Kidney epithelial cell (primary cell): Measurements from ENCODE around the gene LRBA. TPM values are rescaled to one million over a fixed set of nuclear protein-coding genes. Genes with fewer than 3 reads are reported as not detected.

ENCODE experiments used
- DNase-seq: peaks from one replicate; pipeline ENCODE4 v3.0.0-alpha.2; 2010; ENCODE audit warnings: low read depth
- H3K27me3 ChIP-seq: 2 replicates; pipeline ENCODE4 v1.6.0; 2011; ENCODE audit warnings: low read length; ENCODE audit not compliant: control insufficient read depth, insufficient read depth
- H3K36me3 ChIP-seq: 2 replicates; pipeline ENCODE4 v1.5.1; 2011; ENCODE audit warnings: low read length; ENCODE audit not compliant: control insufficient read depth, insufficient read depth
- H3K4me3 ChIP-seq: 2 replicates; pipeline ENCODE4 v1.5.1; 2011; ENCODE audit warnings: low read depth, mild to moderate bottlenecking, control low read depth, low read length
- total RNA-seq: library from RNA; depleted of rRNA; stranded (reverse); fragments of >200 nt; gene quantifications from 2 replicates; pipeline ENCODE4 v1.2.3, GENCODE V29; 2015
- TF ChIP-seq, protein P1 (sequence below): IDR thresholded peaks from 2 replicates; pipeline ENCODE4 v1.5.1; 2011; ENCODE audit warnings: mild to moderate bottlenecking, moderate library complexity, low read length, control low read depth, inconsistent platforms; ENCODE audit not compliant: insufficient read depth, poor library complexity, severe bottlenecking

The LRBA gene
- total RNA-seq, 1 donor from 2014 or later, result 85.2 TPM

- no peaks in the 10 kb centered on the region for H3K36me3 ChIP-seq
- TF ChIP-seq, protein P1, sequence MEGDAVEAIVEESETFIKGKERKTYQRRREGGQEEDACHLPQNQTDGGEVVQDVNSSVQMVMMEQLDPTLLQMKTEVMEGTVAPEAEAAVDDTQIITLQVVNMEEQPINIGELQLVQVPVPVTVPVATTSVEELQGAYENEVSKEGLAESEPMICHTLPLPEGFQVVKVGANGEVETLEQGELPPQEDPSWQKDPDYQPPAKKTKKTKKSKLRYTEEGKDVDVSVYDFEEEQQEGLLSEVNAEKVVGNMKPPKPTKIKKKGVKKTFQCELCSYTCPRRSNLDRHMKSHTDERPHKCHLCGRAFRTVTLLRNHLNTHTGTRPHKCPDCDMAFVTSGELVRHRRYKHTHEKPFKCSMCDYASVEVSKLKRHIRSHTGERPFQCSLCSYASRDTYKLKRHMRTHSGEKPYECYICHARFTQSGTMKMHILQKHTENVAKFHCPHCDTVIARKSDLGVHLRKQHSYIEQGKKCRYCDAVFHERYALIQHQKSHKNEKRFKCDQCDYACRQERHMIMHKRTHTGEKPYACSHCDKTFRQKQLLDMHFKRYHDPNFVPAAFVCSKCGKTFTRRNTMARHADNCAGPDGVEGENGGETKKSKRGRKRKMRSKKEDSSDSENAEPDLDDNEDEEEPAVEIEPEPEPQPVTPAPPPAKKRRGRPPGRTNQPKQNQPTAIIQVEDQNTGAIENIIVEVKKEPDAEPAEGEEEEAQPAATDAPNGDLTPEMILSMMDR, result no peak
- H3K4me3 ChIP-seq, result no peak overlapping the region
- no peaks in the 10 kb centered on the region for H3K27me3 ChIP-seq
- DNase-seq, result no peak
Observed at GRCh38 chr4:150381609-150382008, 633.5 kb downstream of the LRBA start.

GRCh38 chr4:150381036-150381435, 634.0 kb downstream of the LRBA start:
- TF ChIP-seq, protein P1, result no peak
- H3K27me3 ChIP-seq, result no peaks in the 10 kb centered on the region
- no peak overlapping the region for H3K4me3 ChIP-seq
- DNase-seq, result no peak
- no peaks in the 10 kb centered on the region for H3K36me3 ChIP-seq

GRCh38 chr4:150379454-150379853, 635.6 kb downstream of the LRBA start:
- no peaks in the 10 kb centered on the region for H3K27me3 ChIP-seq
- no peaks in the 10 kb centered on the region for H3K36me3 ChIP-seq
- TF ChIP-seq, protein P1, result no peak
- H3K4me3 ChIP-seq, result no peak overlapping the region
- no peak for DNase-seq

- no peak for DNase-seq
- Histone ChIP-seq H3K27me3 (no peaks in the 10 kb centered on the region), H3K36me3 (no peaks in the 10 kb centered on the region), H3K4me3 (no peak overlapping the region)
- TF ChIP-seq, protein P1, result no peak
Observed at GRCh38 chr4:150375025-150375424, 640.1 kb downstream of the LRBA start.

- TF ChIP-seq, protein P1, result no peak
Observed at GRCh38 chr4:150371869-150372268, 643.2 kb downstream of the LRBA start.

More at GRCh38 chr4:150371869-150372268, 643.2 kb downstream of the LRBA start:
- no peak for DNase-seq
- Histone ChIP-seq H3K36me3 (no peaks in the 10 kb centered on the region), H3K4me3 (no peak overlapping the region), H3K27me3 (no peaks in the 10 kb centered on the region)
